GM19035 (cell line): Measurements from ENCODE around the gene PCDHB16.
"Not testable (repeated sequence)": the region's sequence is repeated elsewhere in the genome, so short reads cannot be mapped to it uniquely, and the experiment has no call there.

Experiments
- ATAC-seq: cut with Tn5 transposase; IDR thresholded peaks from one replicate; pipeline ENCODE4 v1.9.1; 2021; ENCODE audit not compliant: unreplicated experiment

The PCDHB16 gene

GRCh38 chr5:141225421-141225820 is 43.2 kb downstream of the PCDHB16 start:
- not testable (repeated sequence) for ATAC-seq

GRCh38 chr5:141234109-141234667 is 52.0 kb downstream of the PCDHB16 start:
- no peak for ATAC-seq
